GM19193 (cell line): ENCODE results near the gene KIF23.

Experiments
- POLR2A ChIP-seq: IDR thresholded peaks from 4 replicates; pipeline ENCODE4 v1.6.1; 2011; ENCODE audit not compliant: insufficient read depth, insufficient read length; ENCODE audit errors: extremely low read depth

KIF23 gene

GRCh38 chr15:69413822-69414700, at the start of gene KIF23:
TSS of gene KIF23 (plus strand) at chr15:69414349. CDS start at chr15:69414466, 117 bp downstream.
- TF ChIP-seq POLR2A, result peak; percentile 70

- TF ChIP-seq POLR2A, result no peak
Observed at GRCh38 chr15:69367236-69367635, 46.9 kb upstream of the KIF23 start.

DNA sequence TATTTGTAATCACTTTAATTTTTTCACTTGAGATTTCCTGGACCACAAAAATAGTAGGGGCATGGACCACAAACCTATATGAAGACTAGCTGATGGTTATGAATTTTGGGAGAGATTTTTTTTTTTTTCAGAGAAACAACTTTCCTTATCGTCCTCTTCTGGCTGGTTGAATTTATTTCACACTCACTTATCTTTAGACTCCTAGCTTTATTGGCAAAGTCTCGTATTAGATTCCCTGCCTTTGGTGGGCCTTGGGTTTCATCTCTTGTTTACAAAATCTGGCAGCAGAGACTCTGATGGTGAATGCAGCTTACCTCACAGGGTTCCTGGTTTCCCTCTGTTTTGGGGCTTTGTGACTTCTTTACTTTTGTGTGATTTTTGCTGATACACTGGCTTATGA, 44.5 kb upstream of the KIF23 start:
- TF ChIP-seq POLR2A, result no peak

GRCh38 chr15:69373406-69373805, 40.7 kb upstream of the KIF23 start:
- TF ChIP-seq POLR2A, result no peak

GRCh38 chr15:69375151-69375790, 38.9 kb upstream of the KIF23 start:
- TF ChIP-seq POLR2A, result no peak

DNA sequence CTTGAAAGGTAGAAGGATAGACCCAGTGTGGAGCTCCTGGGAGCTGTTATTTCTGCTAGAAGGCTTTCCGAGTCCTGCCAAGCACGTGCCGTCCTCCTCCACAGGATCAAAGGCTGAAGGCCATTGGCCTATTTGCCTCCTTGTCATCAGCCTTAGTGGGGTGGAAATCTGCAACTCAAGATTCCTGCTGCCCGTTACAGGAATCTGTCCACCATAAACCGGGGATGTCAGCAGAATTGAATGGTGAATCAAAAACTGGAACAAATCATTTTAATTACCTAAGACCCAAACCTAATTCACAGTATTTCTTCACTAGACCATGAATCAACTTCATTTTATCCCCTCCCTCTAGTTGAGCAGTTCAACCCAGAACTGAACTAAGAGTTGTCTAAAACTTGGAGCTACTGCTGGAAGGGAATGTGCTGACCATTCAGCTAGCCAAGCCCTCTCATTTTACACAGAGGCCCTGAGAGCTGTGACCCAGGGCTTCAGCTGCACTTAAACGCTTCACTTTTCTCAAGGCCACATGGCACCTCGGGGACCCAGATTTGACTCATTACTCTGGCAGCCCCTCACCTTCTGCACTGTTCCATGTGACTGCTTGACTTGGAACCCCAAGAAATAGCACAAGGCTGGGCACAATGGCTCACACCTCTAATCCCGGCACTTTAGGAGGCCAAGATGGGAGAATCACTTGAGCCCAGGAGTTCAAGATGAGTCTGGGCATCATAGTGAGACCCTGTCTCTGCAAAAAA, 36.8 kb upstream of the KIF23 start:
- no peak for TF ChIP-seq POLR2A

DNA sequence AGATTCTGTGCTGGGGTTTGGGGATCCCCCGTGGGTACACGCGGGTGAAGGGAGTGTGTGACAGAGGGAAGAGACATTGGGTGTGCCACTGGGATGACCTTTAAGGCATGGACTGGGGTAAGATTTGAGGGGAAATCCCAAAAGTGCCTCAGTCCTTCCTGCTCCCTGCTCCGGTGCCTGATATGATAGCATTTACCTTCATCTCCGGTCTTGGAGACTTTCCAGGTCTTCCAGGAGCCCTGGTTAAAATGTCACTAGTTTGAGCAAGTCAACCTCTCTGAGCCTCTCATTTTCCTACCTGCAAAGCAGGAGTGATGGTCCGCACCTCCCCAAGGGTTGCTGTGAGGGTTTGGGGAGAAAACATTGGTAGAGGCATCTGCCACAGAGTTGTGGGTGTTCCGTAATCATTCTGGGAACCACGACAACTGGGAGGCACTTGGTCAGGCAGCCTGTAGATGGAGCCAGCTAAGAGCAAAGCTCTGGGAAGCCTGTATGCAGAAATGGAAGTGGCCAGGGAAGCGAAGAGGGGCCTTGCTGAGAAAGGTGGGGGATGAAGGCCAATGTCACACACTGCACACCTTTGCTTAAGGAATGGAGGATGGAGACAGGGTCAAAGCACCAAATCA, 33.9 kb upstream of the KIF23 start:
- TF ChIP-seq POLR2A, result no peak

DNA sequence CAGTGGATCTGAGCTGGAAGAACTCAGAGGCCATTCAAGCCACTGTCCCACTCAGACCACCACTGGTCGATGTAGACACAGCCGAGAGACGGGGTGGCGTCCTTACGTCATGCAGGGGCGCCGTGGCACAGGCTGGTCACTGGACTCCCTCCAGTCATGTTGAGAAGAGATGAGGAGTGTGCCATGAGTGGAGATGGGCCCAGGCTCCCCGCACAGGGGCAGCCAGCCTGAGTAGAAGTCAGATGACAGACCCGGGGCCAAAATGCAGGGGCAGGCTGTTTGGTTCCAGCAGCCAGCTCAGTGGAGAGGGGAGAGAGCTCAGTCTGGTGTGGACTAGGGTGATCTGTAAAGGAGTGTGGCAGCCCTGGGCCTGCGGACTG, 33.4 kb upstream of the KIF23 start:
- no peak for TF ChIP-seq POLR2A

GRCh38 chr15:69384626-69385598, 29.2 kb upstream of the KIF23 start:
- no peak for TF ChIP-seq POLR2A

DNA sequence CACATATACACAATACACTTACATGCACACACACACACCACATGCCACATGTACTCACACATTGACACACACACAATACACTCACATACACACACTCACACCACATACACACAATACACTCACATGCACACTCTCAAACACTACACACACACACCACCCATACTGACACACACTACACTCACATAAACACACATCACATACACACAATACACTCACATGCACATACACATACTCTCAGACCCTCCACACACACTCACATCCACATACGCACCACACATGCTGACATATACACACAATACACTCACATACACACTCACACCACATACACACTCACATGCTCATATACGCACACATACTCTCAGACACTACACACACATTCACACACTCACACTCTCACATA, 28.3 kb upstream of the KIF23 start:
- TF ChIP-seq POLR2A, result no peak

- no peak for TF ChIP-seq POLR2A
Observed at GRCh38 chr15:69386284-69386683, 27.9 kb upstream of the KIF23 start.

DNA sequence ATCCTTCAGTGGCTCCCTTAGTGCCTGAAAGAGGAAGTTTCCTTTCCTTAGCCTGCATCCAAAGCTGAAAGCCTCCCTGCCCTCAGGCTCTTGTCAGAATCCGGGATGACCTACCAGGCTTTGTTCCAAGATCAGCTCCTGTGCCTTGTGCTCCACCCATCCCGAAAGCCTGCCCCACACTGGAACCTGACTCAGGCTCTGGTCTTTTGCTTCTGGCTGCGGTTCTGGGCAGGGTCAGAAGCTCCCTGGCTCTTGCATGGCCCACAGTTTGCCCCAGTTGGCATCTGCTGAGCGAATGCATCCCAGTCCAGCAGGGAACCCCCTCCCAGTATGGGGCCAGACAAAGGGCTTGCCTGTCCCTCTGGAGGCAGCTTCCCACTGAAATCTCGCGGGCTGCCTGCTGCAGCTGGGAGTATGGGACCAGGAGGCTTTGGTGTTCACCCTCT, 25.9 kb upstream of the KIF23 start:
- TF ChIP-seq POLR2A, result no peak

GRCh38 chr15:69389426-69389825, 24.7 kb upstream of the KIF23 start:
- no peak for TF ChIP-seq POLR2A

- TF ChIP-seq POLR2A, result no peak
Observed at GRCh38 chr15:69390575-69390974, 23.6 kb upstream of the KIF23 start.

- no peak for TF ChIP-seq POLR2A
Observed at GRCh38 chr15:69391046-69391757, 22.9 kb upstream of the KIF23 start.
